ENCODE measurements around the gene GPHN. TPM values are rescaled to one million over a fixed set of nuclear protein-coding genes. Genes with fewer than 3 reads are reported as not detected.

GPHN gene
- total RNA-seq, 2 experiments from 2014 or later = 26.3 to 26.6 TPM

- Mint-ChIP-seq H3K36me3 (ENCODE audit: low read depth) (peaks cover 19% of the 10 kb centered on the region), H3K4me3 (no peak overlapping the region)
- CTCF ChIA-PET = interaction anchor here (0.7 to 1.4 kb wide), 2 partner anchors 9 to 342 kb away, joined by 3 read pairs; no protein-coding TSS in a partner anchor
Measured at GRCh38 chr14:66965831-66966230, 457.9 kb downstream of the GPHN start.

GRCh38 chr14:66972469-66972868, 464.5 kb downstream of the GPHN start:
- ChIA-PET POLR2A (no interaction called here), CTCF (no interaction called here)
- intact Hi-C loops (cut with micrococcal nuclease) = no loop called here
- H3K4me1 Mint-ChIP-seq (ENCODE audit: low read depth) = no peaks in the 10 kb centered on the region
- ATAC-seq (no peak), DNase-seq (no peak)
- no peaks in the 10 kb centered on the region for H3K9me3 Mint-ChIP-seq
- no peak overlapping the region for H3K4me3 Mint-ChIP-seq
- no peaks in the 10 kb centered on the region for H3K27me3 Mint-ChIP-seq
- H3K27ac Mint-ChIP-seq = no peak overlapping the region
- peaks cover 1% of the 10 kb centered on the region for H3K36me3 Mint-ChIP-seq (ENCODE audit: low read depth)
- TF ChIP-seq CTCF (IDR thresholded peaks at IDR 0.05) = no peak

More at GRCh38 chr14:66965831-66966230, 457.9 kb downstream of the GPHN start:
- DNase-seq = no peak
- Mint-ChIP-seq H3K27me3 (no peaks in the 10 kb centered on the region), H3K4me1 (ENCODE audit: low read depth) (no peaks in the 10 kb centered on the region), H3K9me3 (peaks cover 2% of the 10 kb centered on the region), H3K27ac (no peak overlapping the region)
- intact Hi-C loops (cut with micrococcal nuclease) = no loop called here
- POLR2A ChIA-PET = no interaction called here
- no peak for TF ChIP-seq CTCF (IDR thresholded peaks at IDR 0.05)
- no peak for ATAC-seq

GRCh38 chr14:66974397-66975025, 466.6 kb downstream of the GPHN start:
- H3K9me3 Mint-ChIP-seq = no peaks in the 10 kb centered on the region
- no peak overlapping the region for H3K27ac Mint-ChIP-seq
- ChIA-PET CTCF (interaction anchor here (0.7 kb wide), 2 partner anchors 9 to 453 kb away, joined by 3 read pairs; no protein-coding TSS in a partner anchor), POLR2A (no interaction called here)
- intact Hi-C loops (cut with micrococcal nuclease) = no loop called here
- H3K4me3 Mint-ChIP-seq = no peak overlapping the region
- ATAC-seq (no peak), DNase-seq (no peak)
- peaks cover 1% of the 10 kb centered on the region for H3K36me3 Mint-ChIP-seq (ENCODE audit: low read depth)
- H3K27me3 Mint-ChIP-seq = no peaks in the 10 kb centered on the region
- no peak for TF ChIP-seq CTCF (IDR thresholded peaks at IDR 0.05)
- H3K4me1 Mint-ChIP-seq (ENCODE audit: low read depth) = no peaks in the 10 kb centered on the region

GRCh38 chr14:66975251-66975650, 467.3 kb downstream of the GPHN start:
- H3K27me3 Mint-ChIP-seq = no peaks in the 10 kb centered on the region
- H3K36me3 Mint-ChIP-seq (ENCODE audit: low read depth) = peaks cover 1% of the 10 kb centered on the region
- intact Hi-C loops (cut with micrococcal nuclease) = no loop called here
- no peak for TF ChIP-seq CTCF (IDR thresholded peaks at IDR 0.05)
- H3K4me3 Mint-ChIP-seq = no peak overlapping the region
- H3K4me1 Mint-ChIP-seq (ENCODE audit: low read depth) = no peaks in the 10 kb centered on the region
- H3K9me3 Mint-ChIP-seq = no peaks in the 10 kb centered on the region
- no peak overlapping the region for H3K27ac Mint-ChIP-seq
- POLR2A ChIA-PET = no interaction called here
- no peak for DNase-seq
- ATAC-seq = no peak
- CTCF ChIA-PET = no interaction called here

GRCh38 chr14:66979101-66979974, 471.4 kb downstream of the GPHN start:
- Mint-ChIP-seq H3K9me3 (no peaks in the 10 kb centered on the region), H3K4me1 (ENCODE audit: low read depth) (no peaks in the 10 kb centered on the region), H3K27me3 (no peaks in the 10 kb centered on the region), H3K27ac (no peak overlapping the region), H3K4me3 (no peak overlapping the region), H3K36me3 (ENCODE audit: low read depth) (no peaks in the 10 kb centered on the region)
- intact Hi-C loops (cut with micrococcal nuclease) = no loop called here
- ATAC-seq (no peak), DNase-seq (no peak)
- no peak for TF ChIP-seq CTCF (IDR thresholded peaks at IDR 0.05)
- CTCF ChIA-PET = interaction anchor here (1.1 kb wide), 1 partner anchor 226 kb away, joined by 4 read pairs; no protein-coding TSS in a partner anchor
- POLR2A ChIA-PET = no interaction called here

All from activated CD8-positive, alpha-beta T cell treated with anti-CD3 and anti-CD28 coated beads for 36 hours (primary cell).